EH (cell line): ENCODE results near the gene CHI3L1.

ENCODE experiments used
- DNase-seq: peaks from one replicate; pipeline ENCODE4 v3.0.0-alpha.2; 2015; ENCODE audit warnings: low read depth

Gene CHI3L1

DNA sequence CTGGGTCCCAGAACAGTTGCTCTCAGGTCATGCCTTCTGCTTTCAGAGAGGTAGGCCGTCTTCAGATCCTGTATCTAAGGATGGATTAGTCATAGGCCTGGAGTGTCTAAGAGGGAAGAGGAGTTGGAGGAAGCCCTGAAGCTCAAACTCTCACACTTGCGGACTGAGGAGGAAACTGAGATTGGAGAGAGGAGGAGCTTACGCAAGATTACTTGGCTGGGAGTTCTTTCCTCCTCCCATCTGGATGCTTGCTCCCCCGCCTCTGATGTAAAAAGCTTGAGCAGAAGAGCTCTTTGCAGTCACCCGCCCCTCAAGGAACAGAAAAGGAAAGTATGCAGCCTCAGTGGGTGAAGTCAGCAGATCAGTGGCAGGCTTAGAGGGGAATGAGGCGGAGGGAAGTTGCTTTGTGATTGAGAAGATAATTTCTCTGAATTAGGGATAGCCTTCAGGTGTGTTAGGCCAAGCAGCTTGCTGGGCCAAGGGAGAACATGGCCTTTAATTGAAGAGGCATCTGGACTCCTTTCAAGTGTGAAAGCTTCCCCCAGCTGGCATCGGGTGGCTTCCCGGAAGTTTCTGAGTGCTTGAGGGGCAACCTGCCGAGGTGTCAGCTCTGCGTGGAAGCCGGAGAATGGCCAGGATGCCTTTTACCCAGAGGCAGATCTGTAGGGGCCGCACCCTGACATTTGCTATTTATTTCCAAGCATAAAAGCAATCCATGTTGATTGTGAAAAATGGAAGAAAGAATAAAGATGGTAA, 52.4 kb downstream of the CHI3L1 start:
- DNase-seq = peak; percentile 70

DNA sequence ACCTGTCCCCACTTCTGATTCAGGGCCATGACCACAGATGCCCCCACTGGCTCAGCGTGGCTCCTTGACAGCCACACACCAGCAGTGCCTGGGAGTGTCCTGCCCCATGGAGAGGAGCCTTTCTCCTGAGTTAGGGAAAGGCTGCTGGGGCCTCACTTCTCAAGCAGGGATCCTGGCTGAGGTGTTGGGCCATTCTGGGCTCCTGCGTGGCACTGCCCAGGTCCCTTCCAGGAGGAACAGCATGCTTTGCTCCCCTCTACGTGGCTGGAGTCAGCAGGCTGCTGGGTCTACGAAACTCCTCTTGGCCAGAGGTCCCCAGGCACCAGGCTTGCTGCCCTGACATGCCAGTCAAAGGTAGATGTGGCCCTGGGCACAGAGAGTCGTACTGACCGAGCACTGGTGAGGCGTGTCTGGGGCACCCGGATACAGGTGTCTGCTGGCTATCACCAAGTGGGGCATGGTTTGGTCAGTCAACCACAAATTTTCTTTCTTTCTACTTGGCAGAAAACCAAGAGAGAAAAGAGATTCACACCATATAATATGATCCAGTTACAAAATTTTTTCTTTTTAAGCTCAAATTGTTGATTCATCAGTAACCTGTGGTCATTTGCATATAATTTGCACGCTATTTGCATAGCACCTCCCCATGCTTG, 54.8 kb downstream of the CHI3L1 start:
- DNase-seq = no peak

DNA sequence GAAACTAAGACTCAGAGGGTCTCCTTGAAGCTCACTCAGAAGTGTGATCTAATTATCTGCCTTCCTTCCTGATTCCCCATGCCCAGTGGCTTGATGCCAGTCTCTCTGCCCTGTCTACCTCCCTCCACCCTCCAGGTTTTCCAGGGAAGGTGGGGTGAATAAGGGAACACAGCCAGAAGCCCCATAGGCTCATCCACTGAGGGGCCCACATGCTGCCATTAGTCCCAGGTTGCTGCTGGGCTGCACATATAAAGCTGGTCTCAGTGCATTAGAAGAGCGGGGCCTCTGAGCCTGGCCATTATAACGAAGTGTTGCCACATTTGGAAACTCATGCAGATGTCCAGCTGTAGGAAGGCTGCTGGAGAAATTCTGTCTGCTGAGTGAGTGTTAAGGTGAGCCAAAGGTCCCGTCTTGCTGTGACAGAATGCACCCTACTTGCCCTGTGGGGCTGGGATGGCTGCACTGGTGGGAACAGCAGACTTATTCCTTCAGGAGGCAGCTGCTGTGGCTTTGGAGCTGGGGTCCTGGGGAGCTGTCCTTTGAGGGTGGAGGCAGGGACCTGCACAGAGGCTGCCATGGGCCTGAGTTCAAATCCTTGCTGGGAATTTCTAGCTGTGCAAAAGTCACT, 56.0 kb downstream of the CHI3L1 start:
- DNase-seq = no peak

DNA sequence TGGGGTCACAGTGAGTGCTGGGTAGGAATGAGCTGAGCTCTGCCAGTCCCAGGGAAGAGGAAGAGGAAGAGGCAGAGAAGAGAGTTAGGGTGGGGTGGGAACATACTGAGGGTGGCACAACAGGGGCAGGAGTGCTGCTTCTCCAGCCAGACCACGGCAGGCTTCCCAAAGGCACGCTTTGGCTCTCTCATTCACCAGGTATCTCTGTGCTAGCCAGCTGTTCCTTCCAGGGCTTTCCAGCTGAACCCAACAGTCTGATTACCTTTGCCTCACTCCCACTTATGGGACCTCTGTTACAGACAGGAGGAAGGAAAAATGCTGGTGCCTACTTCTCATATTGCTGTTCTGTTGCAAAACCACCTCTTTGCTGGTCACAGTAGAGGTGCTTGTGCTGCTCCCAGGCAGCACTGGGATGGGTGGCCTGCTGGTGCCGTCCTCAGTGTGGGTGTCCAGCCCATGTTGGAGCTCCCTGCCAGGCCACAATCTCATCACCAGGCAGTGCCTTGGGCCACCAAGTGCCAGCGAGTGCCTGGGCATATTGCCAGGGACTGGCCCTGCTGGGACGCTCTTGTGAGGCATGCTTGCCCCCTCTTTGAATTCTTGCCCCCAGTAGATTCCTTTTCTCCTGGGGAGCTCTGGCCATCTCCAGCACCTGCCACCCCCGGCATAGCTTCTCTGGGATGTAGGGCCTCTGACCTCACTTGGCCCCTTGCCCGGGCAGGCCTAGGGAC, 56.8 kb downstream of the CHI3L1 start:
- no peak for DNase-seq
